H4 (cell line): ENCODE results near the gene ARHGEF11. TPM values are rescaled to one million over a fixed set of nuclear protein-coding genes. Genes with fewer than 3 reads are reported as not detected.
"Not testable (repeated sequence)": the region's sequence is repeated elsewhere in the genome, so short reads cannot be mapped to it uniquely, and the experiment has no call there.

ENCODE experiments used
- DNase-seq: peaks from one replicate; pipeline ENCODE4 v3.0.0-alpha.2; 2015; ENCODE audit warnings: low spot score
- total RNA-seq: library from RNA; depleted of rRNA; stranded (reverse); fragments of >200 nt; shearing (Covaris generic); gene quantifications from 2 replicates; pipeline ENCODE4 v1.2.3, GENCODE V29; 2014

ARHGEF11 gene
- total RNA-seq, 1 experiment from 2014 or later, result 12.2 TPM

GRCh38 chr1:157055729-157056128 is 10.2 kb upstream of the ARHGEF11 start:
- not testable (repeated sequence) for DNase-seq

GRCh38 chr1:157050836-157051235 is 5.3 kb upstream of the ARHGEF11 start:
- DNase-seq, result no peak

- no peak for DNase-seq
These were observed 1.5 kb upstream of the ARHGEF11 start for GRCh38 chr1:157047062-157047410.

GRCh38 chr1:157044326-157044725 is 1.2 kb downstream of the ARHGEF11 start:
- DNase-seq, result no peak

GRCh38 chr1:157043685-157044084 is 1.9 kb downstream of the ARHGEF11 start:
- DNase-seq, result no peak

- no peak for DNase-seq
These were observed 2.7 kb downstream of the ARHGEF11 start for GRCh38 chr1:157042846-157043245.

- DNase-seq, result no peak
These were observed 4.7 kb downstream of the ARHGEF11 start for GRCh38 chr1:157040802-157041201.

GRCh38 chr1:157035121-157035520 is 10.4 kb downstream of the ARHGEF11 start:
- no peak for DNase-seq

GRCh38 chr1:157034137-157034800 is 11.3 kb downstream of the ARHGEF11 start:
- no peak for DNase-seq

GRCh38 chr1:157033357-157033876 is 12.1 kb downstream of the ARHGEF11 start:
- DNase-seq, result no peak

GRCh38 chr1:157032303-157032702 is 13.2 kb downstream of the ARHGEF11 start:
- DNase-seq, result no peak

GRCh38 chr1:157030728-157031127 is 14.8 kb downstream of the ARHGEF11 start:
- no peak for DNase-seq

- DNase-seq, result no peak
These were observed 16.9 kb downstream of the ARHGEF11 start for GRCh38 chr1:157028674-157029073.

- DNase-seq, result no peak
These were observed 19.7 kb downstream of the ARHGEF11 start for GRCh38 chr1:157025856-157026255.

- DNase-seq, result no peak
These were observed 20.2 kb downstream of the ARHGEF11 start for GRCh38 chr1:157025385-157025784.

GRCh38 chr1:157021688-157022087 is 23.9 kb downstream of the ARHGEF11 start:
- no peak for DNase-seq

- no peak for DNase-seq
These were observed 26.1 kb downstream of the ARHGEF11 start for GRCh38 chr1:157019457-157019856.

GRCh38 chr1:157011845-157012244 is 33.7 kb downstream of the ARHGEF11 start:
- DNase-seq, result no peak

GRCh38 chr1:157008502-157008901 is 37.0 kb downstream of the ARHGEF11 start:
- no peak for DNase-seq

- DNase-seq, result no peak
These were observed 38.2 kb downstream of the ARHGEF11 start for GRCh38 chr1:157007306-157007705.

- no peak for DNase-seq
These were observed 38.9 kb downstream of the ARHGEF11 start for GRCh38 chr1:157006676-157007075.

- no peak for DNase-seq
These were observed 39.6 kb downstream of the ARHGEF11 start for GRCh38 chr1:157005965-157006364.

- DNase-seq, result no peak
These were observed 40.7 kb downstream of the ARHGEF11 start for GRCh38 chr1:157004806-157005205.

GRCh38 chr1:157004327-157004726 is 41.2 kb downstream of the ARHGEF11 start:
- no peak for DNase-seq
